Gastroesophageal sphincter (tissue), 4 donors: ENCODE measurements around the gene PKNOX1. TPM values are rescaled to one million over a fixed set of nuclear protein-coding genes. Genes with fewer than 3 reads are reported as not detected.
"Not testable (repeated sequence)": the region's sequence is repeated elsewhere in the genome, so short reads cannot be mapped to it uniquely, and the experiment has no call there.

Experiments
- ATAC-seq: fragments of 150-250 bp; one replicate; pipeline ENCODE4 v1.9.1; 2016; ENCODE audit warnings: mild to moderate bottlenecking, moderate library complexity
- H3K27ac ChIP-seq, 4 donors: fragments of 200-600 bp; sonication (generic) in 3 of 4; 1 replicate in 3 of 4; 2 replicates in 1 of 4; pipeline ENCODE4 v1.5.1; 2016 to 2019
- H3K27me3 ChIP-seq: fragments of 200-600 bp; sonication (generic); one replicate; pipeline ENCODE4 v1.5.1; 2019
- H3K36me3 ChIP-seq, 2 donors: fragments of 200-600 bp; sonication (generic); one replicate each; pipeline ENCODE4 v1.5.1; 2019; ENCODE audit warnings: control low read depth in 1 of 2
- H3K4me1 ChIP-seq, 3 donors: fragments of 200-600 bp; sonication (generic); 1 replicate in 2 of 3; 2 replicates in 1 of 3; pipeline ENCODE4 v1.5.1; 2016 to 2019; ENCODE audit warnings: control low read depth in 2 of 3
- H3K4me3 ChIP-seq, 2 donors: fragments of 200-600 bp; sonication (generic); one replicate each; pipeline ENCODE4 v1.5.1; 2019; ENCODE audit warnings: mild to moderate bottlenecking in 1 of 2, moderate library complexity in 1 of 2
- H3K9me3 ChIP-seq, 3 donors: fragments of 200-600 bp; sonication (generic); one replicate each; pipeline ENCODE4 v1.5.1; 2017 to 2019; ENCODE audit warnings: control low read depth in 2 of 3
- WGBS, 2 donors: methylation state at CpG; one replicate each; pipeline ENCODE4 v1.1.5; 2018; ENCODE audit warnings: low coverage in 1 of 2; 5-methylcytosine and 5-hydroxymethylcytosine counted together
- small RNA-seq, 4 donors: library from RNA; depleted of rRNA; stranded (forward); fragments of <200 nt; gene quantifications; one replicate each; pipeline ENCODE3, GENCODE V24; 2016
- total RNA-seq, 4 donors: library from RNA; depleted of rRNA; stranded (reverse); fragments of >200 nt; gene quantifications; one replicate each; pipeline ENCODE4 v1.1.0, GENCODE V29; 2016

Gene PKNOX1
- total RNA-seq, 4 donors from 2014 or later = 12.9 to 15.3 (median 15.1) TPM

DNA sequence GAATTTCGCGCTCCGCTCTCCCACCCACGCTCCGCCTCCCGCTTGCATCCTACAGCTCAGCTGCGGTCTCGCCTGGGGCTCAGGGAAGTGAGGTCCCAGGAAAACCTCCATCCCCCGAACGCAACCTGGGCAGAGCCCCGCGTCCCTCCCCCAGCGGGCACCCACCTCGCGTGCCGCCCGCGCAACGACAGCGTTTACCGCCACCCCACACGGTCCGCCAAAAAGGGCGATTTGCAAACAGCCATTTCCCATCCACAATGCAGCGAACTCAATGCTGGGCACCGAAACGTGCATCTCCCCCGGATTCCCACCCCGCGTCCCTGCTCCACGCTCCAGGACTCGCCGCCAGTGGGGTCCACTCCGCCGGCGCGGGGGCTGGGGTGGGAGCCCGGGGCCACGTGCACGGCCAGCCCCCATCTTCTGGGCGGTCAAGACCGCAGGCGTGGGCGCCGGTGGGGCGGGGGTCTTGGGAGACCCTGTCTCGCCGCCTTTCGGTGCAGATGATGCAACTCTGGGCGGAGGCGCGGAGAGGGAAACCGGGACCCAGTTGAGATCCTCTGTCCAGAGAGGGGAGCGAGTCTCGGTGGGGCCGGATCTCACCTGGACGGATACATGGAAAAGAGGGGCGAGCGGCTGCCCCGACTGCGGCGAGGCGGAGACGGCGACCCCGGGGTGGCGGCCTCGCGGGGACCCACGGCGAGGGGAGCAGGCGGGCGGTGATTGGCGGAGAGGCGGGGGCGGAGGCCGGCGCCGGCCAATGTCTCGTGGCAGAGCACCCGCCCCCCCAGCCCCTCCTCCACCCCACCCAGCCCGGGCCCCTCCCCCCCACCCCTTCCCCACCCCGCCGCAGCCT is 101.0 kb downstream of the PKNOX1 start, which contains the start of gene CBS:
Gene CBS (minus strand): TSS at position 666 of the 853 bp plus-strand sequence. CDS start 3,642 bp downstream, outside the sequence.
- H3K36me3 ChIP-seq, H3K27me3 ChIP-seq, H3K27ac ChIP-seq, H3K4me1 ChIP-seq, H3K9me3 ChIP-seq, H3K4me3 ChIP-seq: not testable (repeated sequence)
- WGBS, 2 donors = no CpG with 5 or more reads among the region's 84 CpGs
- ATAC-seq = peak; percentile 43

DNA sequence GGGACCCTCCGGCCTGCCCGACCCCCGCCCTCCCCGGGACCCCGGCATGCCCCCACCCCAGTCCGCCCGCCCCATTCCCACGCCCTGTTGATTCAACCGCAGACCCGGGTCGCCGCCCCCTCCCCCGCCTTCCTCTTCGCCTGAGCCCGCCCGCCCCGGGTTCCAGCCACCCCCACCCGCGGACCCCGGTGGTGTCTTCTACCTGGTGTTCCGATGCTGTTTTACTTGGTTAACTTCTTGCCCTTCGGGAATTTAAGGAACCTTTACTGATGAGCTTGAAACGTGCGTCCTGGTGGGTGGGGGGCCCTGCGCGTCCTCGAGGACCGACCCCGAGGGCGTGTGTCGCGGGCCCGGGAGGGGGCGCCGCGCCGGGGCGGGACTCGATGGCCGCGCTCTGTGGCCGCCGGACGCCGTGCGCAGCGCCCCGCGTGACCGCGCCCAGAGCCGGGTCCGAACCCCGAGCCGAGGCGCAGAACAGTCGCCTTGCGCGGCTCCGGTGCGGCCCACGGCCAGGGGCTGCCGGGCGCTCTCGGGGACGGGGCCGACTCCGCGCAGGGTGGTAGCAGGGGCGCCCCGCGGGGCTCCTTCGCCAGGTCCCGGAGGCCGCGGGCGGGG is 101.8 kb downstream of the PKNOX1 start:
- not testable (repeated sequence) for H3K27ac ChIP-seq, H3K36me3 ChIP-seq, H3K27me3 ChIP-seq, H3K4me3 ChIP-seq, H3K9me3 ChIP-seq, H3K4me1 ChIP-seq, ATAC-seq
- WGBS, 2 donors = no CpG with 5 or more reads among the region's 77 CpGs

DNA sequence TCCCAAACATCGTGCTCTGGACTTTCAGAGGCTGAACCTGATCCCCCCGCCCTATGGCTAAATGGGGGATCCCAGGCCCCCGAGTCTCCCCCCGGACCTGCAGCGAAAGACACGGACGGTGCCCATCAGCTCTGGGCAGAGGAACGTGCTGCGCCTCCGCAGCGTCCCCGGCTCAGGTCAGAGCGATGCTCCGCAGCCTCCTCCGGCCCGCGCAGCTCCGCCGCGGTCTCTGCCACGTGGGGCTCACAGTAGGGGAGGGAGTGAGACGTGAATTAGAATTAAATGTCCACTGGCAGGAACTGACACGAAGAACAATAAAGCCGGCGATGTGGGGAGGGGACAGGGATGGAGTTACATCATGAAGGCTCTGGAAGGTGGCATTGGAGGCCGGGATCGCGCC is 102.3 kb downstream of the PKNOX1 start:
- WGBS, 2 donors = no CpG with 5 or more reads among the region's 28 CpGs
- peak; percentile 43 for ATAC-seq
- not testable (repeated sequence) for H3K4me1 ChIP-seq, H3K9me3 ChIP-seq, H3K27me3 ChIP-seq, H3K36me3 ChIP-seq, H3K4me3 ChIP-seq, H3K27ac ChIP-seq

DNA sequence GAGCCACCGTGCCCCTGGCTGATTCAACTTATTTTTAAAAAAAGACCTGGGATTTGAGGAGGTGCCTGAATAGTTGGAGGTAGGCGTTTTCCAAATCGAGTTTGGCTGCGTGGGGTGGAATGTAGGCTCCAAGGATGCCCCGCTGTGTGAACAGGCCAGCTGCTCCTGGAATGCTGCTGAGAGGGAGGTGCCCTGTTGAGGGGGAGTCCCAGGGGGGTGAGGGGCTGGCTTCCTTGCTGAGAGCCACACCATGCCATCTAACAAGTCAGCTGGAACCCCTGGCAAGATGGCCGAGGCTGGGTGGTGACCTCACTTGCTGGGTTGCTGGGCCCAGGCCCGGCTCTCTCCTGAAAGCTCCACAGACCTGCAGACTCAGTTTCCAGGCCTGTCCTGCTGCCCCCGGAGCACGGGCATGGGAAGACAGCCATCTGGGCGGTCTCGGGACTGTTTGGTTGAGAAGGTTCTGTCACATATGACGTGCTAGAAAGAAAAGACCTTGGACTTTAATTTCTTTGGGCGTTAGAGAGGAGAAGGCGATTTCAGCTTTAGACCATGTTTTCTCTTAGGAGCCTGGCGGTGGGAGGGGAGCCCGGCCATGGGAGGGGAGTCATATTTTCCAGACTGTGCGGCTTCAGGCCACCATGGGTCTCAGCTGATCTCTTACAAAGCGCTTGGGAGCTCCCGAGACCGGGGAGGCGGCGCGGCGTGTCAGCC is 108.4 kb downstream of the PKNOX1 start:
- not testable (repeated sequence) for H3K4me3 ChIP-seq, H3K9me3 ChIP-seq, ATAC-seq, H3K36me3 ChIP-seq, H3K27me3 ChIP-seq, H3K4me1 ChIP-seq, H3K27ac ChIP-seq
- no CpG with 5 or more reads among the region's 24 CpGs for WGBS, 2 donors

Small RNA genes within 50 kb of the gene (small RNA-seq; reads per million reads assigned to genes)
- gene MIR5692B = 0 reads per million in 4 donors

Other genes with a start within 250 kb of the PKNOX1 start
- gene WDR4, start 95.0 kb upstream of the PKNOX1 start, total RNA-seq = 10 to 100 TPM in 1 of 4 donors, 1 to 10 TPM in 3; 3.9 to 10.0 (median 7.5) TPM
- gene NDUFV3, start 81.3 kb upstream of the PKNOX1 start, total RNA-seq = 10 to 100 TPM; 53.6 to 79.1 (median 72.1) TPM
- gene ERVH48-1, start 48.9 kb upstream of the PKNOX1 start, total RNA-seq = not detected
- 10 to 100 TPM in 3 of 4 donors, 1 to 10 TPM in 1; 9.7 to 27.2 (median 19.0) TPM for gene CBS, start 101.3 kb downstream of the PKNOX1 start, total RNA-seq
- gene U2AF1, start 133.0 kb downstream of the PKNOX1 start, total RNA-seq = 10 to 100 TPM; 26.6 to 49.5 (median 41.4) TPM
- gene CRYAA, start 194.4 kb downstream of the PKNOX1 start, total RNA-seq = not detected